ENCODE measurements around the gene NRL. TPM values are rescaled to one million over a fixed set of nuclear protein-coding genes. Genes with fewer than 3 reads are reported as not detected.

Gene NRL
- total RNA-seq, 1 experiment from 2014 or later: 1.4 TPM

- intact Hi-C loops (cut with micrococcal nuclease; ENCODE audit: unreplicated experiment) (no loop called here), in situ Hi-C loops (cut with HindIII; ENCODE audit: low pct_unique_long_range_greater_than_20kb, low sequenced_read_pairs) (no loop called here)
- no peaks in the 10 kb centered on the region for H3K36me3 ChIP-seq (ENCODE audit: control insufficient read depth, insufficient read depth, low read length)
- CTCF ChIA-PET: no interaction called here
- DNase-seq (ENCODE audit: low read depth, low spot score) (no peak), ATAC-seq (no peak)
- BruUV-seq (replicated peaks): no TSS peak
- H3K9me3 ChIP-seq (ENCODE audit: control insufficient read depth, insufficient read depth, low read depth, low read length): no peaks in the 10 kb centered on the region
- H3K27me3 ChIP-seq (ENCODE audit: control insufficient read depth, insufficient read depth, low read length): no peaks in the 10 kb centered on the region
- H3K27ac ChIP-seq (ENCODE audit: low read length): no peak overlapping the region
- no peaks in the 10 kb centered on the region for H3K4me1 ChIP-seq (ENCODE audit: control insufficient read depth, insufficient read depth, low read length)
- TF ChIP-seq CTCF (IDR thresholded peaks at IDR 0.05): no peak
- no peak for TF ChIP-seq REST (IDR thresholded peaks at IDR 0.05; ENCODE audit: insufficient read depth in 1 of 2, low read depth in 2 of 2, low read length in 1 of 2)
- no peak for TF ChIP-seq SIN3A (IDR thresholded peaks at IDR 0.05; ENCODE audit: borderline replicate concordance, insufficient read depth, low read depth, low read length)
- TF ChIP-seq POLR2AphosphoS5 (IDR thresholded peaks at IDR 0.05; ENCODE audit: low read depth, low read length): no peak
- TF ChIP-seq TCF7L2 (IDR thresholded peaks at IDR 0.05; ENCODE audit: low read depth, low read length): no peak
- H3K4me3 ChIP-seq (ENCODE audit: low read depth in 2 of 2, low read length in 2 of 2): no peak overlapping the region
- POLR2A ChIA-PET: no interaction called here
Measured at GRCh38 chr14:24067133-24068082, 47.3 kb downstream of the NRL start.

DNA sequence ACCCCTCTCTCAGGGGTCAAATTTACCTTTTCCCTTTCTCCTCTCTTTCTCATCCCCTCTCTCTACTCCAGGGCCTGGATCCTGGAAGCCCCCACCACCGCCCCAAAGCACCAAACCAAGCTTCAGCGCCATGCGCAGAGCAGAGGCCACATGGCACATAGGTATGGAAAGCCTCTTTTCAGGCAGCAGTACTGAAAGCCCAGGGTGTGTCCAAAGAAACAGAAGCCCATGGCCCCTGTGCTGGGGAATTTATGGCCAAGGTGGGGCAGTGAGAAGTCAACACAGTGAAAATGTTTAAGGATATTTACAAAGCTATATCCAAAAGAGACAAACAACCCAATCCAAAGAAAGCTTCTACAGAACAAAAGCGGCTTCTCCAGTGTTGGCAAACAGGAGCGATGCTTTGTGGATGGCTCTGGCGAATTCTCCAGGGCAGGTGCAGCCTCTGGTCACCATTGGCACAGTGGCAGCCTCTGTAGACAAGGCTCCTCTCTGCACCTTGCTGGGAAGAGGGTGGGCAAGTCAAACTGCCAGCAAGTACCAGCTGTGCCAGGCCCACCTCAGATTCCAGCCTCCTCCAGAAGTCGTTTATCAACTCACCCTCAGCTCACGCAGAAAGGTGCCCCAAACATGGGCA, 48.1 kb downstream of the NRL start:
- intact Hi-C loops (cut with micrococcal nuclease; ENCODE audit: unreplicated experiment): no loop called here
- no peaks in the 10 kb centered on the region for H3K27me3 ChIP-seq (ENCODE audit: control insufficient read depth, insufficient read depth, low read length)
- DNase-seq (ENCODE audit: low read depth, low spot score) (no peak), ATAC-seq (no peak)
- BruUV-seq (replicated peaks): no TSS peak
- ChIA-PET POLR2A (interaction anchor here (0.6 kb wide), 1 partner anchor 236 kb away, joined by 3 read pairs; no protein-coding TSS in a partner anchor), CTCF (no interaction called here)
- H3K27ac ChIP-seq (ENCODE audit: low read length): no peak overlapping the region
- H3K9me3 ChIP-seq (ENCODE audit: control insufficient read depth, insufficient read depth, low read depth, low read length): no peaks in the 10 kb centered on the region
- in situ Hi-C loops (cut with HindIII; ENCODE audit: low pct_unique_long_range_greater_than_20kb, low sequenced_read_pairs): no loop called here
- TF ChIP-seq SIN3A (IDR thresholded peaks at IDR 0.05; ENCODE audit: borderline replicate concordance, insufficient read depth, low read depth, low read length): no peak
- TF ChIP-seq POLR2AphosphoS5 (IDR thresholded peaks at IDR 0.05; ENCODE audit: low read depth, low read length): no peak
- TF ChIP-seq CTCF (IDR thresholded peaks at IDR 0.05): no peak
- TF ChIP-seq REST (IDR thresholded peaks at IDR 0.05; ENCODE audit: insufficient read depth in 1 of 2, low read depth in 2 of 2, low read length in 1 of 2): no peak
- no peak for TF ChIP-seq TCF7L2 (IDR thresholded peaks at IDR 0.05; ENCODE audit: low read depth, low read length)
- H3K36me3 ChIP-seq (ENCODE audit: control insufficient read depth, insufficient read depth, low read length): no peaks in the 10 kb centered on the region
- no peaks in the 10 kb centered on the region for H3K4me1 ChIP-seq (ENCODE audit: control insufficient read depth, insufficient read depth, low read length)
- H3K4me3 ChIP-seq (ENCODE audit: low read depth in 2 of 2, low read length in 2 of 2): no peak overlapping the region
